ENCODE results near the gene MRGPRF. TPM values are rescaled to one million over a fixed set of nuclear protein-coding genes. Genes with fewer than 3 reads are reported as not detected.

Gene MRGPRF
- total RNA-seq, 3 donors from 2014 or later (not counting 1 experiment from before 2014, with no cell fraction given), result not detected

DNA sequence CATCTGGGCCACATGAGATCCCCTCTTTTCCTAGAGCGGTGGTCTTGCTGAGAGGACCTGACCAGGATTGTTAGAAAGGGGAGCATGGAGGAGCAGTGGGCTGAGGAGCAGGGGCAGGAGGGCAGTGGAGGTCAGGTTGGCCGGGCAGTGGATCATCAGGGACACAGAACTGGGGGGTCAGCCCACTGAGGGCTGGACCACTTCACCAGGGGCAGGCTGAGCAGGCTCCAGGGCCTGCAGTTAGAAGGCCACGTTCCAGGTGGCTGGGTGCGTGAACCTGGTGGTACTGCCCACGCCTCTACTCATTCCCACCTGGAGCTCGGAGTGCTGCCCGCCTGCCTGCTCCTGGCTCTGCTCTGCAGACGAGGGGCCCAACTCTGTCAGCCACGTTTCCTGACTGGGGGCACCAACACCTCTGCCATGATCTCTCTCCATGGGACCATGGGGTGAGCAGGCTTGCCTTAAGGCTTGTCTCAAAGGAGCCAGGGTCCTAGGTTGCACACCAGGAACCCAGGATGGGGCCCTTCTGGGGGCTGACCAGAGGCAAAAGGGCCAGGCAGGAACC lies 9.7 kb downstream of the MRGPRF start:
- H3K36me3 Mint-ChIP-seq, result no peaks in the 10 kb centered on the region
- H3K9me3 ChIP-seq (ENCODE audit: control insufficient read depth, insufficient read depth, low read length), result no peaks in the 10 kb centered on the region
- peaks cover 13 to 22% of the 10 kb centered on the region in 2 donors for H3K4me1 Mint-ChIP-seq
- H3K27me3 ChIP-seq (ENCODE audit: control insufficient read depth, insufficient read depth, low read length), result no peaks in the 10 kb centered on the region
- H3K4me3 Mint-ChIP-seq, result no peak overlapping the region
- peaks cover 11 to 12% of the 10 kb centered on the region in 2 donors for H3K27me3 Mint-ChIP-seq (ENCODE audit: low read depth in 2 of 2)
- no peak overlapping the region for H3K27ac ChIP-seq (ENCODE audit: low read length)
- ATAC-seq, result no peak
- peaks cover 18% of the 10 kb centered on the region for H3K4me1 ChIP-seq (ENCODE audit: control insufficient read depth, insufficient read depth, low read length)
- intact Hi-C loops (cut with micrococcal nuclease), result loop anchor here (10.0 kb wide), 1 partner anchor 81 kb away; no protein-coding TSS in a partner anchor
- TF ChIP-seq, protein P1, sequence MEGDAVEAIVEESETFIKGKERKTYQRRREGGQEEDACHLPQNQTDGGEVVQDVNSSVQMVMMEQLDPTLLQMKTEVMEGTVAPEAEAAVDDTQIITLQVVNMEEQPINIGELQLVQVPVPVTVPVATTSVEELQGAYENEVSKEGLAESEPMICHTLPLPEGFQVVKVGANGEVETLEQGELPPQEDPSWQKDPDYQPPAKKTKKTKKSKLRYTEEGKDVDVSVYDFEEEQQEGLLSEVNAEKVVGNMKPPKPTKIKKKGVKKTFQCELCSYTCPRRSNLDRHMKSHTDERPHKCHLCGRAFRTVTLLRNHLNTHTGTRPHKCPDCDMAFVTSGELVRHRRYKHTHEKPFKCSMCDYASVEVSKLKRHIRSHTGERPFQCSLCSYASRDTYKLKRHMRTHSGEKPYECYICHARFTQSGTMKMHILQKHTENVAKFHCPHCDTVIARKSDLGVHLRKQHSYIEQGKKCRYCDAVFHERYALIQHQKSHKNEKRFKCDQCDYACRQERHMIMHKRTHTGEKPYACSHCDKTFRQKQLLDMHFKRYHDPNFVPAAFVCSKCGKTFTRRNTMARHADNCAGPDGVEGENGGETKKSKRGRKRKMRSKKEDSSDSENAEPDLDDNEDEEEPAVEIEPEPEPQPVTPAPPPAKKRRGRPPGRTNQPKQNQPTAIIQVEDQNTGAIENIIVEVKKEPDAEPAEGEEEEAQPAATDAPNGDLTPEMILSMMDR (IDR thresholded peaks at IDR 0.05), result no peak
- no peak for DNase-seq
- 84% methylated on average over 9 of the region's 9 CpGs for WGBS (ENCODE audit: insufficient coverage)
- no peak overlapping the region for H3K4me3 ChIP-seq (ENCODE audit: low read length)
- H3K9me3 Mint-ChIP-seq, result no peaks in the 10 kb centered on the region
- H3K36me3 ChIP-seq (ENCODE audit: control insufficient read depth, insufficient read depth, low read length), result no peaks in the 10 kb centered on the region
- H3K27ac Mint-ChIP-seq, result no peak overlapping the region

DNA sequence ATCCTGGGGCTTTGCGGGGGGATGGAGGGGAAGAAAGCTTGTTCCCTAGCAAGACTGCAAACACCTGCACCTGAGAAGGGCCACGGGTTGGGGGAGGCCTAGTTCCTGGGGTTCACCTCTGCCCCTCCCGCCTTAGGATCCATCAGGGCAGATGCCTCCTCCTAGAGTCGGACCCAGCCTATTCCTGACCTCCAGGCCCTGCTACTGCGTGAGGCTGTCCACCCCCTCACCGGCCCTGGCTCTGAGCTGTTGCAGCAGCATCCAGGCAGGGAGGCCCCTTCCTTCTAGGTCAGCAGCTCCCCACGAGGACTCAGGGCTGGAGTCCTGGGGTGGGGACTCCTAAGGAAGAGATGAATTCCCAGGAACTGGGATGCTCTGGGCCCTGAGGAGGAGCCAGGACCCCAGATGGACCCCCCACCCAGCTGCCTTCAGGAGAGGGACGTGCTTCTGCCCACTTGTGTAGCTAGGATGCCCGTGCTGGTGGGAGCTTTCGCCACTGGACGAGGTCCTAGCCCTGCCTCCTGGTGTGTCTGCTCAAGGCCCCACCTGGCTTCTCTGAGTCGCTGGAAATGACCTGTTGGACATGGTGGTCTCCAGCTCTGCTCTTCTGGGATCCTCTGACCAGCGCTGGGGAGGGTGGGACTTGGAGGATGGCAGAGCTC lies 10.3 kb downstream of the MRGPRF start:
- 82% methylated on average over 13 of the region's 13 CpGs for WGBS (ENCODE audit: insufficient coverage)
- Mint-ChIP-seq H3K4me3 (no peak overlapping the region), H3K36me3 (no peaks in the 10 kb centered on the region), H3K4me1 (peaks cover 20 to 29% of the 10 kb centered on the region in 2 donors), H3K27me3 (ENCODE audit: low read depth in 2 of 2) (peaks cover 11 to 12% of the 10 kb centered on the region in 2 donors), H3K27ac (no peak overlapping the region), H3K9me3 (no peaks in the 10 kb centered on the region)
- Histone ChIP-seq H3K4me3 (ENCODE audit: low read length) (no peak overlapping the region), H3K9me3 (ENCODE audit: control insufficient read depth, insufficient read depth, low read length) (no peaks in the 10 kb centered on the region), H3K27ac (ENCODE audit: low read length) (no peak overlapping the region), H3K4me1 (ENCODE audit: control insufficient read depth, insufficient read depth, low read length) (peaks cover 25% of the 10 kb centered on the region), H3K36me3 (ENCODE audit: control insufficient read depth, insufficient read depth, low read length) (no peaks in the 10 kb centered on the region), H3K27me3 (ENCODE audit: control insufficient read depth, insufficient read depth, low read length) (no peaks in the 10 kb centered on the region)
- TF ChIP-seq, protein P1 (IDR thresholded peaks at IDR 0.05), result no peak
- intact Hi-C loops (cut with micrococcal nuclease), result loop anchor here (10.0 kb wide), 1 partner anchor 82 kb away; no protein-coding TSS in a partner anchor
- no peak for ATAC-seq
- no peak for DNase-seq

DNA sequence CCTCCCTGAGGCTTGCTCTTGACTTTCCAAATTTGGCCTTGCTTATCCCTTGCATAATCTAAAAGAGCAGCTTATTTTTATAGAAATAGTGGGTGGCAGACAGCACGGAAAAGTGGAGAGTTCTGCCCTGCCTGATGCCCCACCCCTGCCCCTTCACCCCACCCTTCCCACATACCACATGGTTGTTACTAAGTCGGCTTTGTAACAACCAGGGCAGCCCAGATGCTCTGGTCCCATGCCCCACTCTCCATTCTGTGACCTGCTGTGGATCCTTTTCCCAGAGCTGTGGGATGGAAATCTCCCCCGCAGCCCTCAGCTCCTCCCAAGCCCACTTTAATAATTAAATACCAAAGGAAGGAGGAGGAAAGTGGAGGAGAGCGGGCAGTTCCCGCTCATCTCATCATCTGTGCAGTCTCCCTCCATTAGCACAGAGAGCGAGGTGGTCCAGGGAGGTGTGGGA lies 10.9 kb downstream of the MRGPRF start:
- Histone ChIP-seq H3K9me3 (ENCODE audit: control insufficient read depth, insufficient read depth, low read length) (no peaks in the 10 kb centered on the region), H3K36me3 (ENCODE audit: control insufficient read depth, insufficient read depth, low read length) (no peaks in the 10 kb centered on the region), H3K4me1 (ENCODE audit: control insufficient read depth, insufficient read depth, low read length) (peaks cover 25% of the 10 kb centered on the region), H3K27ac (ENCODE audit: low read length) (no peak overlapping the region), H3K27me3 (ENCODE audit: control insufficient read depth, insufficient read depth, low read length) (no peaks in the 10 kb centered on the region), H3K4me3 (ENCODE audit: low read length) (no peak overlapping the region)
- ATAC-seq (no peak), DNase-seq (no peak)
- intact Hi-C loops (cut with micrococcal nuclease), result loop anchor here (10.0 kb wide), 1 partner anchor 83 kb away; no protein-coding TSS in a partner anchor
- no peak overlapping the region for H3K4me3 Mint-ChIP-seq
- no peaks in the 10 kb centered on the region for H3K36me3 Mint-ChIP-seq
- WGBS (ENCODE audit: insufficient coverage), result 57% methylated on average over 1 of the region's 6 CpGs
- TF ChIP-seq, protein P1 (IDR thresholded peaks at IDR 0.05), result no peak
- H3K4me1 Mint-ChIP-seq, result peaks cover 20 to 29% of the 10 kb centered on the region in 2 donors
- peaks cover 11 to 12% of the 10 kb centered on the region in 2 donors for H3K27me3 Mint-ChIP-seq (ENCODE audit: low read depth in 2 of 2)
- no peak overlapping the region for H3K27ac Mint-ChIP-seq
- no peaks in the 10 kb centered on the region for H3K9me3 Mint-ChIP-seq
